ENCODE measurements around the gene BORCS6. TPM values are rescaled to one million over a fixed set of nuclear protein-coding genes. Genes with fewer than 3 reads are reported as not detected.

BORCS6 gene
- total and polyA plus RNA-seq, 9 of the 15 experiments (the other 6 are each of a cell fraction or from before 2014, with no cell fraction given) = 0.01 to 7.4 (median 2.3) TPM

DNA sequence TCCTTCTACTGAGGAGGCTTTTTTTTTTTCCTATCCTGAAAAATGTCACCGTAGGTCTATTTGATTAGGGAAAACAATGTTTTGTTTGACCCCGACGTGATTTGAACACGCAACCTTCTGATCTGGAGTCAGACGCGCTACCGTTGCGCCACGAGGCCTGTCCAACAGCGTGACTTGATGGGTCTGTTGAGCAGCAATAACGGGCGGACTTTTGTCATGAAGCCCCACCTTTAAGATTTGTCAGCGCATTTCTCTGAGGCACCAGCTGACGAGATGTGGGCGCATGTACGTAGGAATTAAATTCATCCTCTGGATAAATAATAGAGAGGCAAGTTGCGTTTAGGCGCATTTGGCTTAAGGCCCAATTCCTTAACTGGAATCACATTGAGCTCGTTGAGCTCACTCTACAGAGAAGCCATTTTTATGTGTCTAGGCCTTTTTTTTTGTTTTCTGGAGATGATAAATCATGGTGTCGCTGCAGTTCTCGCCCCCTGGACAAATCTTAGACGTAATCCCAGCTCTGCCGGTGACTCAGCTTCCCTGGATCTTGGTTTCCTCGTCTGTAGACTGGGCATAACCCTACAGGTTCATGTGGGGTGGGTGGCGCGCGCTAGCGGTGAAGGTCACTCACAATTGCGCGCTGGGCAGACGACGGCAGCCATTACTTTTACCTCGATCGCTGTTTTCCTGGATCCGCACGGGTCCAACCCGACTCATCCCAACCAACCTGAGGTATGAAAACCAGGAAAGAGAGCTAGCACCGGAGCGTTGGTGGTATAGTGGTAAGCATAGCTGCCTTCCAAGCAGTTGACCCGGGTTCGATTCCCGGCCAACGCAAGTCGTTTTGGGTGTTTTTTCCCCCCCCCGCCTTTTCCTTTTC lies 31.0 kb upstream of the BORCS6 start (continued):
- 0 out of 2 replicates have a peak, but pooled peaks have one; percentile 10 for TF ChIP-seq TRIM28 (IDR thresholded peaks at IDR 0.05)
- TF ChIP-seq ARNT (IDR thresholded peaks at IDR 0.05) = peak in 1 of 2 experiments; percentile 93; a peak in 3 of 4 replicates
- no peak for TF ChIP-seq MIER1 (IDR thresholded peaks at IDR 0.05; ENCODE audit: low read depth)
- TF ChIP-seq, protein P1, sequence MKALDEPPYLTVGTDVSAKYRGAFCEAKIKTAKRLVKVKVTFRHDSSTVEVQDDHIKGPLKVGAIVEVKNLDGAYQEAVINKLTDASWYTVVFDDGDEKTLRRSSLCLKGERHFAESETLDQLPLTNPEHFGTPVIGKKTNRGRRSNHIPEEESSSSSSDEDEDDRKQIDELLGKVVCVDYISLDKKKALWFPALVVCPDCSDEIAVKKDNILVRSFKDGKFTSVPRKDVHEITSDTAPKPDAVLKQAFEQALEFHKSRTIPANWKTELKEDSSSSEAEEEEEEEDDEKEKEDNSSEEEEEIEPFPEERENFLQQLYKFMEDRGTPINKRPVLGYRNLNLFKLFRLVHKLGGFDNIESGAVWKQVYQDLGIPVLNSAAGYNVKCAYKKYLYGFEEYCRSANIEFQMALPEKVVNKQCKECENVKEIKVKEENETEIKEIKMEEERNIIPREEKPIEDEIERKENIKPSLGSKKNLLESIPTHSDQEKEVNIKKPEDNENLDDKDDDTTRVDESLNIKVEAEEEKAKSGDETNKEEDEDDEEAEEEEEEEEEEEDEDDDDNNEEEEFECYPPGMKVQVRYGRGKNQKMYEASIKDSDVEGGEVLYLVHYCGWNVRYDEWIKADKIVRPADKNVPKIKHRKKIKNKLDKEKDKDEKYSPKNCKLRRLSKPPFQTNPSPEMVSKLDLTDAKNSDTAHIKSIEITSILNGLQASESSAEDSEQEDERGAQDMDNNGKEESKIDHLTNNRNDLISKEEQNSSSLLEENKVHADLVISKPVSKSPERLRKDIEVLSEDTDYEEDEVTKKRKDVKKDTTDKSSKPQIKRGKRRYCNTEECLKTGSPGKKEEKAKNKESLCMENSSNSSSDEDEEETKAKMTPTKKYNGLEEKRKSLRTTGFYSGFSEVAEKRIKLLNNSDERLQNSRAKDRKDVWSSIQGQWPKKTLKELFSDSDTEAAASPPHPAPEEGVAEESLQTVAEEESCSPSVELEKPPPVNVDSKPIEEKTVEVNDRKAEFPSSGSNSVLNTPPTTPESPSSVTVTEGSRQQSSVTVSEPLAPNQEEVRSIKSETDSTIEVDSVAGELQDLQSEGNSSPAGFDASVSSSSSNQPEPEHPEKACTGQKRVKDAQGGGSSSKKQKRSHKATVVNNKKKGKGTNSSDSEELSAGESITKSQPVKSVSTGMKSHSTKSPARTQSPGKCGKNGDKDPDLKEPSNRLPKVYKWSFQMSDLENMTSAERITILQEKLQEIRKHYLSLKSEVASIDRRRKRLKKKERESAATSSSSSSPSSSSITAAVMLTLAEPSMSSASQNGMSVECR (CRISPR knock-in tag; IDR thresholded peaks at IDR 0.05) = peak; percentile 70
- TF ChIP-seq, protein P2, sequence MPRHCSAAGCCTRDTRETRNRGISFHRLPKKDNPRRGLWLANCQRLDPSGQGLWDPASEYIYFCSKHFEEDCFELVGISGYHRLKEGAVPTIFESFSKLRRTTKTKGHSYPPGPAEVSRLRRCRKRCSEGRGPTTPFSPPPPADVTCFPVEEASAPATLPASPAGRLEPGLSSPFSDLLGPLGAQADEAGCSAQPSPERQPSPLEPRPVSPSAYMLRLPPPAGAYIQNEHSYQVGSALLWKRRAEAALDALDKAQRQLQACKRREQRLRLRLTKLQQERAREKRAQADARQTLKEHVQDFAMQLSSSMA (CRISPR knock-in tag; IDR thresholded peaks at IDR 0.05) = no peak
- TF ChIP-seq YY1 (IDR thresholded peaks at IDR 0.05; ENCODE audit: borderline replicate concordance in 1 of 3, control insufficient read depth in 1 of 3, extremely low read depth in 1 of 3, insufficient read depth in 3 of 3, insufficient read length in 1 of 3, insufficient replicate concordance in 2 of 3, low read depth in 1 of 3, low read length in 2 of 3) = peak; percentile 53 to 89 (median 82)
- no peak for TF ChIP-seq ELF4 (CRISPR knock-in tag; IDR thresholded peaks at IDR 0.05)
- TF ChIP-seq ZNF197 (CRISPR knock-in tag; IDR thresholded peaks at IDR 0.05; ENCODE audit: low read depth) = 0 out of 2 replicates have a peak, but pooled peaks have one; percentile 43
- TF ChIP-seq SLC30A9 (CRISPR knock-in tag; IDR thresholded peaks at IDR 0.05) = no peak
- no peak for TF ChIP-seq PYGO2 (tag; IDR thresholded peaks at IDR 0.05)
- TF ChIP-seq NFYB (IDR thresholded peaks at IDR 0.05; ENCODE audit: extremely low read depth, insufficient read length) = no peak
- TF ChIP-seq ZNF766 (CRISPR knock-in tag; conservative IDR thresholded peaks at IDR 0.05) = peak; percentile 73
- TF ChIP-seq NFATC3 (IDR thresholded peaks at IDR 0.05) = 0 out of 2 replicates have a peak, but pooled peaks have one; percentile 21
- no peak for TF ChIP-seq HOXB6 (CRISPR knock-in tag; IDR thresholded peaks at IDR 0.05; ENCODE audit: borderline replicate concordance)
- TF ChIP-seq CXXC5 (CRISPR knock-in tag; IDR thresholded peaks at IDR 0.05) = peak; percentile 82
- TF ChIP-seq NCOA2 (IDR thresholded peaks at IDR 0.05; ENCODE audit: partially characterized antibody in 2 of 2) = peak in 1 of 2 experiments; percentile 60
- TF ChIP-seq NFRKB (IDR thresholded peaks at IDR 0.05; ENCODE audit: low read depth) = peak; percentile 80
- no peak for TF ChIP-seq ZNF311 (CRISPR knock-in tag; IDR thresholded peaks at IDR 0.05)
- TF ChIP-seq TAF7 (tag; IDR thresholded peaks at IDR 0.05) = peak; percentile 75
- peak; percentile 25; the same call in 1 of the 2 replicates for TF ChIP-seq BRD4 (IDR thresholded peaks at IDR 0.05)
- TF ChIP-seq POLR2A (conservative IDR thresholded peaks at IDR 0.05) = peak; percentile 51
